GM20000 (cell line): ENCODE data around the gene PGP.

Source experiments
- DNase-seq: peaks from one replicate; pipeline ENCODE4 v3.0.0; 2012; ENCODE audit warnings: low spot score
- TF ChIP-seq, protein P1 (sequence below): IDR thresholded peaks from 2 replicates; pipeline ENCODE4 v1.5.1; 2012; ENCODE audit warnings: mild to moderate bottlenecking, control low read depth; ENCODE audit errors: extremely low read depth, missing control alignments

The PGP gene

DNA sequence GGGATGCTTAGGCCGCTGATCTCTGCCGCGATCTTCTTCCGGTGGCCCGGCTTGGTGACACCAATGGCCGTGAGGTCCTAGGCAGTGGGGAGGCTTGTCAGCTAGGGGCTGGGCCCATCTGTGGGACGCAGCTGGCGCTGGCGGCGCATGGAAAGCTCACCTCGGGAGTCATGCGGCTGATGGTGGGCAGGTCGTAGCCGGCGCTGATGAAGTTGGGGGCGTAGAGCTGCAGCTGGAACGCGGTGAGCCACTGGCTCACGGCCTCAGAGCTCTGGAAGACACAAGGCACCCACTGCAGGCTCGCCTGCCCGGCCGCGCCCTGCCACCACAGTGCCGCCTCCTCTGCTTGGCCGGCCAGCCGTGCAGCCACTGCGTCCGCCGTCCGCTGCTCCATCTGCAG is 31.0 kb downstream of the PGP start:
- DNase-seq, result no peak
- TF ChIP-seq, protein P1, sequence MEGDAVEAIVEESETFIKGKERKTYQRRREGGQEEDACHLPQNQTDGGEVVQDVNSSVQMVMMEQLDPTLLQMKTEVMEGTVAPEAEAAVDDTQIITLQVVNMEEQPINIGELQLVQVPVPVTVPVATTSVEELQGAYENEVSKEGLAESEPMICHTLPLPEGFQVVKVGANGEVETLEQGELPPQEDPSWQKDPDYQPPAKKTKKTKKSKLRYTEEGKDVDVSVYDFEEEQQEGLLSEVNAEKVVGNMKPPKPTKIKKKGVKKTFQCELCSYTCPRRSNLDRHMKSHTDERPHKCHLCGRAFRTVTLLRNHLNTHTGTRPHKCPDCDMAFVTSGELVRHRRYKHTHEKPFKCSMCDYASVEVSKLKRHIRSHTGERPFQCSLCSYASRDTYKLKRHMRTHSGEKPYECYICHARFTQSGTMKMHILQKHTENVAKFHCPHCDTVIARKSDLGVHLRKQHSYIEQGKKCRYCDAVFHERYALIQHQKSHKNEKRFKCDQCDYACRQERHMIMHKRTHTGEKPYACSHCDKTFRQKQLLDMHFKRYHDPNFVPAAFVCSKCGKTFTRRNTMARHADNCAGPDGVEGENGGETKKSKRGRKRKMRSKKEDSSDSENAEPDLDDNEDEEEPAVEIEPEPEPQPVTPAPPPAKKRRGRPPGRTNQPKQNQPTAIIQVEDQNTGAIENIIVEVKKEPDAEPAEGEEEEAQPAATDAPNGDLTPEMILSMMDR, result no peak

DNA sequence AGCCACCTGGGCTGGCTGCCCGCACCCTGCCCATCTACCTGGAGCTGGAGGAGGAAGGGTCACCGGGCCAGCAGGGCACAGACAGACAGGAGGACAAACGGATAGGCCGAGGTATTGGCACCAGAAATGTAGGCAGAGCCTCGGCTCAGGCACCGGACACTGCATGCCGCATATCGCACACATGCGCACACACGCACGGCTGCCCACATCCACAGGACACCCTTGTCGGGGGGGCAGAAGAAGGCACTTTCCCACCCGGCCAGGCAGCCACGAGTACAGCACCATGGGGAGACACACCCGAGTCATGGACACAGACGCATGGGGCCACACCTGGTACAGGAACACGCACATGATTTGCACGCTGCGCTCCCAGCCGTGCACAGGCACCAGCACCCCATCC is 32.7 kb downstream of the PGP start:
- no peak for DNase-seq
- TF ChIP-seq, protein P1, result no peak

DNA sequence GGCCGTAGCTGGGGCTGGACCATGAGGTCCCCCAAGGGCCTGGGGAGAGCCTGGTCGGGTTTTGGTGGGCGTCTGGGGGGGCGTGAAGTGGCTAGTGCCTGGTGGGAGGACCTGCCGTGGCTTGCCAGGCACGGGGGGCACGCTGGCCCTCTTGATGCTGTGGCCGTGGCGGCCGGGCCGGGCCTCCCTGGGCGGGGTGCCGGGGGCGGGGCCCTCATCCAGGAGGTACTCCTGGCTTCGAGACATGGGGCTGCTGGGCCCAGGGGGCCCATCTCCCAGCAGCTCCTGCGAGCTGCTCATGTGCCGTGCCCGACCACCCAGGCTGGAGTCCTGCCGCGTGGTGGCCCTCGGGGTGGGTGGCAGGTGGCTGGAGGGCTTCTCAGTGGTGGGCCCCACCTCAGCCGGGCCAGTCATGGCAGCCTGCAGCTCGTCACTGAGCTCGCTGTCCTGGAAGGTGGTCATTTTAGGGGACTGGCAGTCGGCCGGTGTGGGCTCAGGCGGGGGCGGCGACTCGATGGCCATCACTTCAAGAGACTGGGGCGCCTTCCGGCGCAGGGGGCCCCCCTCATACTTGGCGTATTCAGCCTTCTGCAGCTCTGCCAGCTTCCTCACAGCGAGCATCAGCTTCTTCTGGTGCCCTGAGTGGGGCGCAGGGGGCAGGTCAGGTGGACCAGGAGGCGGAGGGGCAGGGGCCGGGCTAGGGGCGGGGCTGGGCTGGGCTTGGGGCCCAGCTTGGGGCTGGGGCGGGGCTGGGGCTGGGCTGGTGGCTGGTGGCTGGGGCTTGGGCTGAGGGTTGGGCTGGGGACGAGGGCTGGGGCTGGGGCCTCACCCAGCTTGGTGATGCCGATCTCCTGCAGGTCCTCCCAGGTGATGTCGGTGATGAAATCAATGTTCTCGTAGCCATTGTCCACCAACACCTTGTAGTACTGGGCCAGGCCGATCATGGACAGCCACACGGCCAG is 33.4 kb downstream of the PGP start:
- TF ChIP-seq, protein P1, result no peak
- DNase-seq, result no peak

DNA sequence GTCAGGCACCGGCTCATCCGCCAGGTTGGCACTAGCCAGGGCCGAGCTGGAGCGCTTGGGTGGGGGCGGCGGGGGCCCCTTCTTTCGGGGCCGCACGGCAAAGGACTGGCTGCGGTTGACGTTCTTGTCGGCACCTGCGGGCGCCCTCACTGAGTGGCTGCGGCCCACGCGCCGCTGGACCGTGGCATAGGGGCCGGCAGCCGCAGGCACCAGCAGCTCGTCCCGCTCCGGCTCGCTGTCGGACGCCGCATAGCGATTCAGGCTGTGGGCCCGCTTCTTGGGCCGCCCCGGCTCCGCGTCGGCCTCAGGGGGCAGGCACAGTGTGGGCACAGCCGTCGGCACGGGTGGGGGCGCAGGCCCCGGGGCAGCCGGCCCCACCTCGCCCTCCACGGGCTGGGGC is 34.2 kb downstream of the PGP start:
- no peak for DNase-seq
- TF ChIP-seq, protein P1, result no peak

DNA sequence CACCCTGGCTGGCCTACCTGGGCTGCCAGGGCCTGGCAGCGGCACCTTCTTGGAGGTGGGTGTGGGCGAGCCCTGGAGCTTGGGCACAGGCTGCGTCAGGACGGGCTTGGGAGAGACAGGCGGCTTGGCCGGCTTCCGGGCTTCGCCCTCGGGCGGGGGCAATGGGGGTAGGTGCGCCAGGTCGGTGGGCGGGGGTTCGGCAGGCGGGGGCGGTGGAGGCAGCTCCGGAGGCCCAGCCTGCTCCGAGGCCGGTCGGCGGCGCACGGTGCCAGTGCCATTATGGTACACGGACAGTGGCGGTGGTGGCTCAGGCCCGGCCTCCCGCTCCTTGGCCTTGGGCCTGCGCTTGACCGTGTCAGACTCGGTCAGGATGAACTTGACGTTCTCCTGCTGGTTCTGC is 35.1 kb downstream of the PGP start:
- no peak for DNase-seq
- TF ChIP-seq, protein P1, result no peak

DNA sequence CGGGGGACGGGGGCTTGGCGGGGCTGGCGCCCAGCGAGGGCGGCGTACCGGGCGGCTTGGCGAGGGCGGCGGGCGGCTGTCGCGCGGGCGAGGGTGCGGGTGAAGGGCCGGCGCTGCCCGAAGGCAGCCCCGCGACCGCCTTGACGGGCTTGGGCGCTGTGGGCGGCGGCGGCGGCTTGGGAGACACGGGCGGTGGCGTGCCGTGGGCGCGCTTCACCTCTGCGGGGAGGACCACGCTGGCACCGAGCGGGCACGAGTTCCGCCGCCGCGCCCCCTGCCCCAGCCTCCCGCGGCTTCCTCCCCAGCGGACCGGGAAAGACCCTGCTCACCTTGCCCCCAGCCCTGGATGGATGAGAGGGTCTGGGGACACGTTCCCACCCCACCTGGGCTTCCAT is 35.5 kb downstream of the PGP start:
- no peak for DNase-seq
- TF ChIP-seq, protein P1, result no peak

DNA sequence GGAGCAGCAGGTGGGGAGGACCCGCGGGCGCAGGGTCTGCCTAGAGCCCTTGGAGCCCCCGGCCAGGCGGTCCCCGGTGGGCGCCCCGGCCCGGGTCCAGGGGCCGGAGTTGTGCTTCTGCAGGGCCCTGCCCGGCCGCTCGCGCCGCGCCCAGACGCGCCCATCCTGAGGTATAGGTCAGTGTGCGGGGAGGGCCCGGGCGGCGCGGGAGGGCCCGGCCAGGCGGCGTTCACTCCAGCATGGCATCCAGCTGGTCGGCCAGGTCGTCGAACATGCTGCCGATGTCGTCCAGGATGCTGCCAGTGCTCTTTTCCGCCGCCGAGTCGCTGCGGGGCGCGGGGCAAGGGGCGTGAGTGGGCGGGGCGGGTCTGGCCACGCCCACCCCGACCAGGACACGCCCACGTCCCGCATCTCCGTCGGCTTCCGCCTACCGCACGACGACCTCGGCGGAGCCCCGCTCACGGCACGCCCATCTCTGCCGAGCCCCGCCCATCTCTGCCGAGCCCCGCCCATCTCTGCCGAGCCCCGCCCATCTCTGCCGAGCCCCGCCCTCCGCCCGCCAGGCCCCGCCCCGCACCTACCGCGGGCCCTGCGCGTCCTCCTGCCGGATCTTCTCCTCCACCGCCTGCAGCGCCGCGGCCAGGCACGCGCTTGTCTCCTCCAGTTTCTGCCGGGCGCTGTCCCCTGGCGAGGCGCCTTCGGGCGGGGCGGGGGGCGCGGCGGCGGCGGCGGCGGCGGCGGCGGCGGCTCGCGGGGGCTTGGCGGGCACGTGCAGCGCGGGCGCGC is 36.1 kb downstream of the PGP start:
- DNase-seq, result peak; percentile 69
- TF ChIP-seq, protein P1, result no peak
